Neural progenitor cell (in vitro differentiated cells): Measurements from ENCODE around the gene RSAD2. TPM values are rescaled to one million over a fixed set of nuclear protein-coding genes. Genes with fewer than 3 reads are reported as not detected.

ENCODE experiments used
- DNase-seq: peaks from one replicate; pipeline ENCODE4 v3.0.0-alpha.2; 2016; ENCODE audit warnings: low spot score
- H2AFZ ChIP-seq: fragments of 200-600 bp; sonication (generic); replicated peaks from 2 replicates; pipeline ENCODE4 v1.6.1; 2016; ENCODE audit warnings: antibody characterized with exemption
- H3F3A ChIP-seq: fragments of 200-600 bp; sonication (generic); 2 replicates; pipeline ENCODE4 v1.6.1; 2016; ENCODE audit warnings: antibody characterized with exemption, low read depth
- H3K27ac ChIP-seq: fragments of 200-600 bp; sonication (generic); 2 replicates; pipeline ENCODE4 v1.5.1; 2016; ENCODE audit warnings: mild to moderate bottlenecking
- H3K27me3 ChIP-seq: fragments of 200-600 bp; sonication (generic); 2 replicates; pipeline ENCODE4 v1.6.1; 2016; ENCODE audit warnings: mild to moderate bottlenecking, moderate library complexity
- H3K36me3 ChIP-seq: fragments of 200-600 bp; sonication (generic); 2 replicates; pipeline ENCODE4 v1.5.1; 2016
- H3K4me1 ChIP-seq: fragments of 200-600 bp; sonication (generic); 2 replicates; pipeline ENCODE4 v1.6.1; 2016; ENCODE audit warnings: mixed run types
- H3K4me2 ChIP-seq: fragments of 200-600 bp; sonication (generic); 2 replicates; pipeline ENCODE4 v1.6.1; 2016
- H3K4me3 ChIP-seq: fragments of 200-600 bp; sonication (generic); 2 replicates; pipeline ENCODE4 v1.5.1; 2016
- H3K79me2 ChIP-seq: fragments of 200-600 bp; sonication (generic); 2 replicates; pipeline ENCODE4 v1.6.1; 2016; ENCODE audit warnings: low read depth
- H3K9ac ChIP-seq: fragments of 200-600 bp; sonication (generic); 2 replicates; pipeline ENCODE4 v1.6.1; 2016
- H3K9me3 ChIP-seq: fragments of 200-600 bp; sonication (generic); 2 replicates; pipeline ENCODE4 v1.5.1; 2016; ENCODE audit warnings: low read depth
- H4K20me1 ChIP-seq: fragments of 200-600 bp; sonication (generic); 2 replicates; pipeline ENCODE4 v1.6.1; 2016; ENCODE audit warnings: low read depth
- H3K27ac Mint-ChIP-seq: 3 replicates; pipeline ENCODE4 v1.8.0; 2021; ENCODE audit warnings: mixed read lengths
- H3K27me3 Mint-ChIP-seq: 2 replicates; pipeline ENCODE4 v1.8.0; 2022; ENCODE audit warnings: low read depth, mild to moderate bottlenecking, inconsistent platforms, moderate library complexity, mixed read lengths; ENCODE audit not compliant: insufficient read depth
- H3K36me3 Mint-ChIP-seq: 3 replicates; pipeline ENCODE4 v1.8.0; 2021; ENCODE audit warnings: mixed read lengths
- H3K4me1 Mint-ChIP-seq: 3 replicates; pipeline ENCODE4 v1.8.0; 2021; ENCODE audit warnings: mixed read lengths
- H3K4me3 Mint-ChIP-seq: 3 replicates; pipeline ENCODE4 v1.8.0; 2021; ENCODE audit warnings: mild to moderate bottlenecking, moderate library complexity, mixed read lengths
- H3K9me3 Mint-ChIP-seq: 3 replicates; pipeline ENCODE4 v1.8.0; 2020; ENCODE audit warnings: mixed read lengths
- CTCF ChIP-seq: fragments of 200-600 bp; sonication (generic); IDR thresholded peaks from 2 replicates; pipeline ENCODE4 v1.5.1; 2017; ENCODE audit warnings: antibody characterized with exemption, mild to moderate bottlenecking
- EZH2 ChIP-seq: fragments of 200-600 bp; sonication (generic); IDR thresholded peaks from 2 replicates; pipeline ENCODE4 v1.6.1; 2017; ENCODE audit warnings: antibody characterized with exemption, mild to moderate bottlenecking, moderate library complexity
- EZH2phosphoT487 ChIP-seq: fragments of 200-600 bp; sonication (generic); IDR thresholded peaks from 2 replicates; pipeline ENCODE4 v1.6.1; 2017; ENCODE audit warnings: antibody characterized with exemption
- total RNA-seq: library from RNA; depleted of rRNA; stranded (reverse); fragments of >200 nt; gene quantifications from 2 replicates; pipeline ENCODE4 v1.2.3, GENCODE V29; 2015; ENCODE audit warnings: low replicate concordance

RSAD2 gene
- total RNA-seq, 1 donor from 2014 or later, result not detected

GRCh38 chr2:6930923-6931647 is 53.5 kb downstream of the RSAD2 start:
- TF ChIP-seq CTCF, result no peak
- no peak for TF ChIP-seq EZH2
- no peak for TF ChIP-seq EZH2phosphoT487
- Mint-ChIP-seq H3K27me3 (no peaks in the 10 kb centered on the region), H3K27ac (no peak overlapping the region), H3K9me3 (peaks cover 27% of the 10 kb centered on the region), H3K4me1 (peaks cover 26% of the 10 kb centered on the region), H3K4me3 (no peak overlapping the region), H3K36me3 (peaks cover 44% of the 10 kb centered on the region)
- H3K79me2 ChIP-seq, result peaks cover 4% of the 10 kb centered on the region
- no peak overlapping the region for H3K27ac ChIP-seq
- no peak overlapping the region for H3K9ac ChIP-seq
- no peak overlapping the region for H3K4me2 ChIP-seq
- peaks cover 17% of the 10 kb centered on the region for H4K20me1 ChIP-seq
- H2AFZ ChIP-seq, result no peak overlapping the region
- H3K4me3 ChIP-seq, result no peak overlapping the region
- no peaks in the 10 kb centered on the region for H3K27me3 ChIP-seq
- no peaks in the 10 kb centered on the region for H3F3A ChIP-seq
- no peaks in the 10 kb centered on the region for H3K36me3 ChIP-seq
- no peaks in the 10 kb centered on the region for H3K4me1 ChIP-seq
- H3K9me3 ChIP-seq, result no peaks in the 10 kb centered on the region
- no peak for DNase-seq

- Mint-ChIP-seq H3K36me3 (peaks cover 38% of the 10 kb centered on the region), H3K27ac (no peak overlapping the region), H3K4me3 (no peak overlapping the region), H3K9me3 (peaks cover 27% of the 10 kb centered on the region), H3K4me1 (peaks cover 20% of the 10 kb centered on the region), H3K27me3 (no peaks in the 10 kb centered on the region)
- peaks cover 4% of the 10 kb centered on the region for H3K79me2 ChIP-seq
- DNase-seq, result no peak
- no peak for TF ChIP-seq EZH2
- no peaks in the 10 kb centered on the region for H3K27me3 ChIP-seq
- H3K4me2 ChIP-seq, result no peak overlapping the region
- H2AFZ ChIP-seq, result no peak overlapping the region
- H3K4me3 ChIP-seq, result no peak overlapping the region
- H3K27ac ChIP-seq, result no peak overlapping the region
- no peak overlapping the region for H3K9ac ChIP-seq
- H4K20me1 ChIP-seq, result peaks cover 10% of the 10 kb centered on the region
- H3K4me1 ChIP-seq, result no peaks in the 10 kb centered on the region
- H3K36me3 ChIP-seq, result no peaks in the 10 kb centered on the region
- no peaks in the 10 kb centered on the region for H3F3A ChIP-seq
- no peaks in the 10 kb centered on the region for H3K9me3 ChIP-seq
Observed at GRCh38 chr2:6931753-6932152, 54.2 kb downstream of the RSAD2 start.

GRCh38 chr2:6932206-6932605 is 54.6 kb downstream of the RSAD2 start:
- Mint-ChIP-seq H3K4me1 (peaks cover 17% of the 10 kb centered on the region), H3K9me3 (peaks cover 27% of the 10 kb centered on the region), H3K27ac (no peak overlapping the region), H3K4me3 (no peak overlapping the region), H3K27me3 (no peaks in the 10 kb centered on the region), H3K36me3 (peaks cover 38% of the 10 kb centered on the region)
- no peaks in the 10 kb centered on the region for H3K27me3 ChIP-seq
- H3K9ac ChIP-seq, result no peak overlapping the region
- no peak overlapping the region for H2AFZ ChIP-seq
- H3K36me3 ChIP-seq, result no peaks in the 10 kb centered on the region
- no peaks in the 10 kb centered on the region for H3F3A ChIP-seq
- no peak overlapping the region for H3K4me3 ChIP-seq
- DNase-seq, result no peak
- no peaks in the 10 kb centered on the region for H3K9me3 ChIP-seq
- H3K4me2 ChIP-seq, result no peak overlapping the region
- peaks cover 4% of the 10 kb centered on the region for H3K79me2 ChIP-seq
- H4K20me1 ChIP-seq, result peaks cover 6% of the 10 kb centered on the region
- TF ChIP-seq EZH2phosphoT487, result no peak
- no peak for TF ChIP-seq EZH2
- TF ChIP-seq CTCF, result no peak
- H3K27ac ChIP-seq, result no peak overlapping the region
- no peaks in the 10 kb centered on the region for H3K4me1 ChIP-seq

- Mint-ChIP-seq H3K36me3 (peaks cover 37% of the 10 kb centered on the region), H3K9me3 (peaks cover 27% of the 10 kb centered on the region), H3K27ac (no peak overlapping the region), H3K27me3 (no peaks in the 10 kb centered on the region), H3K4me1 (peaks cover 20% of the 10 kb centered on the region), H3K4me3 (no peak overlapping the region)
- Histone ChIP-seq H4K20me1 (peaks cover 4% of the 10 kb centered on the region), H3K36me3 (no peaks in the 10 kb centered on the region), H3K4me2 (no peak overlapping the region), H3K4me1 (no peaks in the 10 kb centered on the region), H3K9me3 (no peaks in the 10 kb centered on the region), H3F3A (no peaks in the 10 kb centered on the region), H3K79me2 (peaks cover 4% of the 10 kb centered on the region), H3K4me3 (no peak overlapping the region), H3K27ac (no peak overlapping the region), H2AFZ (no peak overlapping the region), H3K9ac (no peak overlapping the region), H3K27me3 (no peaks in the 10 kb centered on the region)
- no peak for TF ChIP-seq CTCF
- TF ChIP-seq EZH2, result no peak
- no peak for TF ChIP-seq EZH2phosphoT487
- no peak for DNase-seq
Observed at GRCh38 chr2:6932828-6933227, 55.3 kb downstream of the RSAD2 start.
